Loucy (cell line): ENCODE data around the gene ZNF71.
A peak's percentile ranks its signal among the peaks of the same experiment; 100 is the strongest.

ENCODE experiments used
- H2AFZ ChIP-seq: fragments of 200-600 bp; sonication (generic); 2 replicates; pipeline ENCODE4 v1.6.0; 2016; ENCODE audit warnings: antibody characterized with exemption, mild to moderate bottlenecking, low read length, moderate library complexity
- H3F3A ChIP-seq: fragments of 200-600 bp; 2 replicates; pipeline ENCODE4 v1.6.0; 2016; ENCODE audit warnings: antibody characterized with exemption, low read depth, mild to moderate bottlenecking
- H3K27me3 ChIP-seq: fragments of 200-600 bp; sonication (generic); 2 replicates; pipeline ENCODE4 v1.6.1; 2014; ENCODE audit warnings: low read length, mild to moderate bottlenecking; ENCODE audit not compliant: insufficient read depth, poor library complexity, severe bottlenecking
- H3K36me3 ChIP-seq: fragments of 200-600 bp; sonication (generic); 2 replicates; pipeline ENCODE4 v1.6.1; 2016; ENCODE audit warnings: low read length; ENCODE audit not compliant: insufficient read depth
- H3K4me1 ChIP-seq: fragments of 200-600 bp; sonication (generic); 2 replicates; pipeline ENCODE4 v1.5.1; 2014; ENCODE audit warnings: low read length, mild to moderate bottlenecking; ENCODE audit not compliant: insufficient read depth, poor library complexity, severe bottlenecking
- H3K4me2 ChIP-seq: fragments of 200-600 bp; sonication (generic); 2 replicates; pipeline ENCODE4 v1.6.0; 2014; ENCODE audit warnings: antibody characterized with exemption, low read length, low read depth, mild to moderate bottlenecking; ENCODE audit not compliant: poor library complexity, severe bottlenecking
- H3K4me3 ChIP-seq: fragments of 200-600 bp; sonication (generic); 2 replicates; pipeline ENCODE4 v1.5.1; 2014; ENCODE audit warnings: low read length, mild to moderate bottlenecking, mixed read lengths; ENCODE audit not compliant: poor library complexity, severe bottlenecking
- H3K79me2 ChIP-seq: fragments of 200-600 bp; sonication (generic); 2 replicates; pipeline ENCODE4 v1.6.1; 2014; ENCODE audit warnings: low read length; ENCODE audit not compliant: insufficient read depth
- H3K9ac ChIP-seq: fragments of 200-600 bp; sonication (generic); 2 replicates; pipeline ENCODE4 v1.6.0; 2014; ENCODE audit warnings: mild to moderate bottlenecking, low read depth, low read length, moderate library complexity; ENCODE audit not compliant: poor library complexity, severe bottlenecking
- H3K9me2 ChIP-seq: fragments of 200-600 bp; sonication (generic); replicated peaks from 2 replicates; pipeline ENCODE4 v1.6.1; 2016; ENCODE audit warnings: low read depth, low read length, mixed read lengths
- H3K9me3 ChIP-seq: fragments of 200-600 bp; sonication (generic); 2 replicates; pipeline ENCODE4 v1.6.1; 2014; ENCODE audit warnings: mild to moderate bottlenecking, antibody characterized with exemption, low read length, low read depth; ENCODE audit not compliant: insufficient read depth
- H4K20me1 ChIP-seq: fragments of 200-600 bp; sonication (generic); 2 replicates; pipeline ENCODE4 v1.6.0; 2014; ENCODE audit warnings: antibody characterized with exemption, low read length, mild to moderate bottlenecking; ENCODE audit not compliant: insufficient read depth, poor library complexity, severe bottlenecking
- CTCF ChIP-seq: fragments of 200-600 bp; sonication (generic); conservative IDR thresholded peaks from 2 replicates; pipeline ENCODE4 v1.5.1; 2014; ENCODE audit warnings: mild to moderate bottlenecking, antibody characterized with exemption, low read length
- EZH2phosphoT487 ChIP-seq: fragments of 200-600 bp; IDR thresholded peaks from 2 replicates; pipeline ENCODE4 v1.6.1; 2018; ENCODE audit warnings: antibody characterized with exemption, mild to moderate bottlenecking, moderate library complexity, borderline replicate concordance

The ZNF71 gene

GRCh38 chr19:56594446-56594782, 688 bp upstream of the ZNF71 start:
- Histone ChIP-seq H3K4me1 (peaks cover 27% of the 10 kb centered on the region), H3F3A (no peaks in the 10 kb centered on the region), H3K36me3 (no peaks in the 10 kb centered on the region), H3K9ac (peak overlapping the region; percentile 91), H3K4me3 (peak overlapping the region; percentile 97), H3K27me3 (no peaks in the 10 kb centered on the region), H2AFZ (peak overlapping the region; percentile 99), H3K4me2 (peak overlapping the region; percentile 78), H3K9me2 (no peaks in the 10 kb centered on the region), H3K9me3 (peaks cover 5% of the 10 kb centered on the region; the same call in 1 of the 2 replicates), H4K20me1 (peaks cover 6% of the 10 kb centered on the region), H3K79me2 (peaks cover 41% of the 10 kb centered on the region)
- TF ChIP-seq EZH2phosphoT487 (no peak), CTCF (no peak)

GRCh38 chr19:56595548-56595899, 422 bp downstream of the ZNF71 start:
- peak overlapping the region; percentile 91 for H3K9ac ChIP-seq
- H3K4me2 ChIP-seq: peak overlapping the region; percentile 78
- peaks cover 6% of the 10 kb centered on the region for H4K20me1 ChIP-seq
- H3K4me1 ChIP-seq: peaks cover 27% of the 10 kb centered on the region
- no peaks in the 10 kb centered on the region for H3F3A ChIP-seq
- H3K4me3 ChIP-seq: peak overlapping the region; percentile 97
- H3K36me3 ChIP-seq: no peaks in the 10 kb centered on the region
- peaks cover 44% of the 10 kb centered on the region for H3K79me2 ChIP-seq
- H3K9me3 ChIP-seq: no peaks in the 10 kb centered on the region
- peak overlapping the region; percentile 99 for H2AFZ ChIP-seq
- TF ChIP-seq CTCF (no peak), EZH2phosphoT487 (no peak)
- H3K27me3 ChIP-seq: no peaks in the 10 kb centered on the region
- H3K9me2 ChIP-seq: no peaks in the 10 kb centered on the region

- Histone ChIP-seq H3K4me1 (peaks cover 27% of the 10 kb centered on the region), H3K27me3 (no peaks in the 10 kb centered on the region), H3K9me2 (no peaks in the 10 kb centered on the region), H2AFZ (no peak overlapping the region), H3K79me2 (peaks cover 54% of the 10 kb centered on the region), H3K9me3 (no peaks in the 10 kb centered on the region), H4K20me1 (peaks cover 9% of the 10 kb centered on the region), H3K9ac (peak overlapping the region; percentile 91), H3F3A (no peaks in the 10 kb centered on the region), H3K4me3 (peak overlapping the region; percentile 97), H3K4me2 (peak overlapping the region; percentile 78), H3K36me3 (no peaks in the 10 kb centered on the region)
- no peak for TF ChIP-seq EZH2phosphoT487
- TF ChIP-seq CTCF: no peak
Observed at GRCh38 chr19:56596676-56597075, 1.6 kb downstream of the ZNF71 start.
